Measurements from ENCODE around the gene BAZ1B. TPM values are rescaled to one million over a fixed set of nuclear protein-coding genes. Genes with fewer than 3 reads are reported as not detected.

The BAZ1B gene
- total and polyA plus RNA-seq, 9 of the 15 experiments (the other 6 are each of a cell fraction or from before 2014, with no cell fraction given) = 15.0 to 134 (median 79.5) TPM

DNA sequence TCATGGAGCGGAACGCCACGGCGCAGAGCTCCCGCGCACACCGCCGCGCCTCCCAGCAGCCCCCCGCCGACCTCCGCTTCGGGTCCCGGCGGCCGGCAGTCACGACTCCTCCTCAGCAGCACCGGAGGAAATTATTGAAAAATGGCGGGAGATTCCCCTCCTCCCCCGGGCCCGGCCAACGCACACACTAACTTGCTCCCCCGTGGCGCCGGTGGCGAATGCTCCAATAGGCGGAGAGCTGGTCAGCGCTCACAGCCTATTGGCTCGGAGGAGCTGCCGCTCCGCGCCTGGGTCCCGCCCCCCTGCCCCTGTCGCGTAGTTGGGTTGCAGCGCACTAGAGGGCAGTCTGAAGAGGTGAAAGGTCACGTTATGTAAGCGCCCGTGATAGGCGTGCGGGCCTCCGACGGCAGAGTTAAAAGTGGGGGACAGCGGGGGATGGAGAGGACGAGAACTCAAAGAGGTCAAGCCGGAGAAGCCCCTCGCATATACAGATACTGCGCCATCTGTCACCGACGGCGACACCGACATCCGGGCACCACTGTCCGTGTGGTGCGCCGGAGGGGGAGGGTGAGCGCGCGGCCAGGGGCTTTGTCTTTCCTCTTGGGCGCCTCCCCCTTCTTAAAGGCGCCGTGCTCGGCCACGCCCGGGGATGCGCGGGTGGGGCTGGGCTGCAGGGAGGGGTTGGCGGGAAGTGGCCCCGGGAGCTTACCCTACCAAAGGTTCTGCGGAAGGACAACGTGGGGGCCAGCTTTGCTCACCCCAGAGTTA lies at the start of gene BAZ1B (continued):
- TF ChIP-seq, protein P1, sequence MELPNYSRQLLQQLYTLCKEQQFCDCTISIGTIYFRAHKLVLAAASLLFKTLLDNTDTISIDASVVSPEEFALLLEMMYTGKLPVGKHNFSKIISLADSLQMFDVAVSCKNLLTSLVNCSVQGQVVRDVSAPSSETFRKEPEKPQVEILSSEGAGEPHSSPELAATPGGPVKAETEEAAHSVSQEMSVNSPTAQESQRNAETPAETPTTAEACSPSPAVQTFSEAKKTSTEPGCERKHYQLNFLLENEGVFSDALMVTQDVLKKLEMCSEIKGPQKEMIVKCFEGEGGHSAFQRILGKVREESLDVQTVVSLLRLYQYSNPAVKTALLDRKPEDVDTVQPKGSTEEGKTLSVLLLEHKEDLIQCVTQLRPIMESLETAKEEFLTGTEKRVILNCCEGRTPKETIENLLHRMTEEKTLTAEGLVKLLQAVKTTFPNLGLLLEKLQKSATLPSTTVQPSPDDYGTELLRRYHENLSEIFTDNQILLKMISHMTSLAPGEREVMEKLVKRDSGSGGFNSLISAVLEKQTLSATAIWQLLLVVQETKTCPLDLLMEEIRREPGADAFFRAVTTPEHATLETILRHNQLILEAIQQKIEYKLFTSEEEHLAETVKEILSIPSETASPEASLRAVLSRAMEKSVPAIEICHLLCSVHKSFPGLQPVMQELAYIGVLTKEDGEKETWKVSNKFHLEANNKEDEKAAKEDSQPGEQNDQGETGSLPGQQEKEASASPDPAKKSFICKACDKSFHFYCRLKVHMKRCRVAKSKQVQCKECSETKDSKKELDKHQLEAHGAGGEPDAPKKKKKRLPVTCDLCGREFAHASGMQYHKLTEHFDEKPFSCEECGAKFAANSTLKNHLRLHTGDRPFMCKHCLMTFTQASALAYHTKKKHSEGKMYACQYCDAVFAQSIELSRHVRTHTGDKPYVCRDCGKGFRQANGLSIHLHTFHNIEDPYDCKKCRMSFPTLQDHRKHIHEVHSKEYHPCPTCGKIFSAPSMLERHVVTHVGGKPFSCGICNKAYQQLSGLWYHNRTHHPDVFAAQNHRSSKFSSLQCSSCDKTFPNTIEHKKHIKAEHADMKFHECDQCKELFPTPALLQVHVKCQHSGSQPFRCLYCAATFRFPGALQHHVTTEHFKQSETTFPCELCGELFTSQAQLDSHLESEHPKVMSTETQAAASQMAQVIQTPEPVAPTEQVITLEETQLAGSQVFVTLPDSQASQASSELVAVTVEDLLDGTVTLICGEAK (IDR thresholded peaks at IDR 0.05) = 0 out of 2 replicates have a peak, but pooled peaks have one; percentile 9
- TF ChIP-seq, protein P1 (CRISPR knock-in tag; IDR thresholded peaks at IDR 0.05) = no peak
- TF ChIP-seq LCOR (CRISPR knock-in tag; IDR thresholded peaks at IDR 0.05) (peak; percentile 95), HDAC6 (IDR thresholded peaks at IDR 0.05; ENCODE audit: low read depth, low read length) (0 out of 2 replicates have a peak, but pooled peaks have one; percentile 57), TOE1 (IDR thresholded peaks at IDR 0.05; ENCODE audit: borderline replicate concordance) (peak; percentile 92), TOE1 (CRISPR knock-in tag; IDR thresholded peaks at IDR 0.05; ENCODE audit: borderline replicate concordance, low read depth) (no peak), ZNF780A (CRISPR knock-in tag; IDR thresholded peaks at IDR 0.05) (no peak), CTBP1 (IDR thresholded peaks at IDR 0.05; ENCODE audit: borderline replicate concordance) (peak; percentile 90), HCFC1 (IDR thresholded peaks at IDR 0.05; ENCODE audit: low read depth, low read length) (peak; percentile 59), ZNF140 (CRISPR knock-in tag; IDR thresholded peaks at IDR 0.05) (no peak), MBD2 (IDR thresholded peaks at IDR 0.05; ENCODE audit: borderline replicate concordance, low read depth) (peak; percentile 98), CSDE1 (IDR thresholded peaks at IDR 0.05) (no peak), ZKSCAN1 (IDR thresholded peaks at IDR 0.05; ENCODE audit: low read depth, low read length) (peak; percentile 72), RBBP5 (IDR thresholded peaks at IDR 0.05; ENCODE audit: borderline replicate concordance, insufficient read depth, low read length, poor library complexity, severe bottlenecking) (peak; percentile 92), CHD4 (IDR thresholded peaks at IDR 0.05; ENCODE audit: insufficient read depth, insufficient replicate concordance, low read depth, low read length, poor library complexity, severe bottlenecking) (no peak), GATA2 (CRISPR knock-in tag; IDR thresholded peaks at IDR 0.05) (no peak), MCM2 (IDR thresholded peaks at IDR 0.05; ENCODE audit: low read depth) (no peak), CREM (IDR thresholded peaks at IDR 0.05; ENCODE audit: low read depth) (peak; percentile 86)
- TF ChIP-seq, protein P2, sequence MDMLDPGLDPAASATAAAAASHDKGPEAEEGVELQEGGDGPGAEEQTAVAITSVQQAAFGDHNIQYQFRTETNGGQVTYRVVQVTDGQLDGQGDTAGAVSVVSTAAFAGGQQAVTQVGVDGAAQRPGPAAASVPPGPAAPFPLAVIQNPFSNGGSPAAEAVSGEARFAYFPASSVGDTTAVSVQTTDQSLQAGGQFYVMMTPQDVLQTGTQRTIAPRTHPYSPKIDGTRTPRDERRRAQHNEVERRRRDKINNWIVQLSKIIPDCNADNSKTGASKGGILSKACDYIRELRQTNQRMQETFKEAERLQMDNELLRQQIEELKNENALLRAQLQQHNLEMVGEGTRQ (CRISPR knock-in tag; IDR thresholded peaks at IDR 0.05) = no peak
